Nephron (organoid): Measurements from ENCODE around the gene MBTPS1.

Source experiments
- H3K27ac Mint-ChIP-seq, 3 experiments: 2 replicates each; pipeline ENCODE4 v1.8.0; 2020; ENCODE audit warnings: mixed read lengths in 3 of 3, mild to moderate bottlenecking in 2 of 3, moderate library complexity in 1 of 3
- H3K27me3 Mint-ChIP-seq: 2 replicates; pipeline ENCODE4 v1.8.0; 2021; ENCODE audit warnings: low read depth, mild to moderate bottlenecking, moderate library complexity, mixed read lengths
- H3K36me3 Mint-ChIP-seq: 2 replicates; pipeline ENCODE4 v1.8.0; 2020; ENCODE audit warnings: low read depth, mixed read lengths
- H3K4me1 Mint-ChIP-seq: 2 replicates; pipeline ENCODE4 v1.8.0; 2020; ENCODE audit warnings: mixed read lengths
- H3K4me3 Mint-ChIP-seq, 3 experiments: 2 replicates each; pipeline ENCODE4 v1.8.0; 2020; ENCODE audit warnings: mild to moderate bottlenecking in 3 of 3, mixed read lengths in 3 of 3, moderate library complexity in 2 of 3
- H3K9me3 Mint-ChIP-seq: 2 replicates; pipeline ENCODE4 v1.8.0; 2020; ENCODE audit warnings: mixed read lengths
- TF ChIP-seq, protein P1 (sequence below), 3 experiments: fragments of 200-600 bp; sonication (generic); IDR thresholded peaks; one replicate each; pipeline ENCODE4 v1.5.0; 2021; ENCODE audit warnings: antibody characterized with exemption in 3 of 3; ENCODE audit not compliant: unreplicated experiment in 3 of 3

The MBTPS1 gene

DNA sequence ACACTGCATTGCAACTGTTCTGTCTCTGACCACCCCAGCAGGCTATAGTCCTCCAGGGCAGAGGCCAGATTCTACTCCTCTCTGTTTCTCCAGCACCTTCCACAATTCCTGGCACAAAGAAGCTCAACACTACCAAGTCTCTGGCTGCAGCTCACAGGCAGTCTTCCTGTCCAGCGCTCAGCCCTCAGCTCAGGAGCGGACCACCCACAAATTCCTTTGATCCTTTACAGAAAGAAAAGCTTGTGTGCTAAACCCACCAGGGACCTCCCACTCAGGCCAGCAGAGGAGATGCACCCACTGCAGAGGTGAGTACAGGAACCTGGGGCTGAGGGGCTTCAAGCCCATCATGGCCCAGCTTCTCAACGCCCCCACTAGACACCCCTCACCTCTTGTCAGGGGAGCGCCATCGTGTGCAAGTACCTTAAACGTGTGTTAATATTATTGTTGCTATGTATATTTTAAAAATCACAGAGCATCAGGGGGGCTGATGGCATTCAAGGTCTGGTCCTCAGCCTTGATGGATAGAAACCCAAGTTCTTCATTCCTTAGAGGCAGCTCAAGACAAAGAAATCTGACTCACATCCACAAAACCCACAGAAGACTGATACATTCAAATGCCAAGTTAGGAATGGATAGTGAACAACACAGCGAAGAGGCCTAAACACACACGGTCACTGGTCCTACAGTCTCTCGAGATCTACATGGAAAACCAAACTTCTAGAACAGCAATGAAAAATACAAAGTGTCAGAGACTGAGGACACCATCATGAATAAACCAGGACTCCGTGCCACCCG, 19.8 kb upstream of the MBTPS1 start:
- Mint-ChIP-seq H3K4me1 (peaks cover 44% of the 10 kb centered on the region), H3K4me3 (no peak overlapping the region), H3K27me3 (no peaks in the 10 kb centered on the region), H3K27ac (peak overlapping the region; percentile 41 to 79 (median 43)), H3K9me3 (no peaks in the 10 kb centered on the region), H3K36me3 (peaks cover 9% of the 10 kb centered on the region)
- TF ChIP-seq, protein P1, sequence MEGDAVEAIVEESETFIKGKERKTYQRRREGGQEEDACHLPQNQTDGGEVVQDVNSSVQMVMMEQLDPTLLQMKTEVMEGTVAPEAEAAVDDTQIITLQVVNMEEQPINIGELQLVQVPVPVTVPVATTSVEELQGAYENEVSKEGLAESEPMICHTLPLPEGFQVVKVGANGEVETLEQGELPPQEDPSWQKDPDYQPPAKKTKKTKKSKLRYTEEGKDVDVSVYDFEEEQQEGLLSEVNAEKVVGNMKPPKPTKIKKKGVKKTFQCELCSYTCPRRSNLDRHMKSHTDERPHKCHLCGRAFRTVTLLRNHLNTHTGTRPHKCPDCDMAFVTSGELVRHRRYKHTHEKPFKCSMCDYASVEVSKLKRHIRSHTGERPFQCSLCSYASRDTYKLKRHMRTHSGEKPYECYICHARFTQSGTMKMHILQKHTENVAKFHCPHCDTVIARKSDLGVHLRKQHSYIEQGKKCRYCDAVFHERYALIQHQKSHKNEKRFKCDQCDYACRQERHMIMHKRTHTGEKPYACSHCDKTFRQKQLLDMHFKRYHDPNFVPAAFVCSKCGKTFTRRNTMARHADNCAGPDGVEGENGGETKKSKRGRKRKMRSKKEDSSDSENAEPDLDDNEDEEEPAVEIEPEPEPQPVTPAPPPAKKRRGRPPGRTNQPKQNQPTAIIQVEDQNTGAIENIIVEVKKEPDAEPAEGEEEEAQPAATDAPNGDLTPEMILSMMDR (IDR thresholded peaks at IDR 0.05; ENCODE audit: unreplicated experiment in 3 of 3): no peak

DNA sequence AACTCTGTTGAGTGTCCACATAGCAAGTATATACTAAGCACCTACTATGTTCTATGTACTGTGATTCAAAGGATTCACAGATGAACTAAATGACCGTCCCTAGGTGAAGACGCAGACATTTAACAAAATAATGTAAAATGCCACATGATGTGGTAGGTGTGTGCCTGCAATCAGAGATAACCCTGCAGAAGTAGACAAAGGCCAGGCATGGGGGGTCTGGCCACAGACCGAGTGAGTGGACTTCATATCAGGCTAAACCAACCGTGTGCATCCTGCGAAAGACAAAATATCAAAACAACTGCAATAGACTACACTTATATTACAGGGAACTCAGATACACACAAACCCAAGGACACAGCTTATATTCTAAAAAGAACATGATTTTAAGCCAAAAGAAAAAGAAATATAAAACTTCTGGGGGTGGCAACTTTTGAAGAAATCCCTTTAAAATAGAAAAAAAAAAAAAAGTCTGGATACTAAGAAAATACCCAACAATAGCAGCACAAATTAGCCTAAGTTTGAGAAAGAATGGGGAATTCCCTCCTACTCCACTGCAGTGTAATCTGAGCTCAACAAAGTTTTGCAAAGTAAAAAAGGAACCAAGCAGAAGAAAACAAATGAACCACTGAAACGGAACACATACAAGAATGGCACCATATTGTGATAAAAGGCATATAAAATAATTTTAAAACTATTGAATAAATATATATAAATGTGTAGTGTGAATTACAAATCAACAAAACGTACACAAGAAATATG, 16.0 kb upstream of the MBTPS1 start:
- H3K9me3 Mint-ChIP-seq: no peaks in the 10 kb centered on the region
- H3K4me1 Mint-ChIP-seq: peaks cover 25% of the 10 kb centered on the region
- no peak overlapping the region for H3K4me3 Mint-ChIP-seq
- no peaks in the 10 kb centered on the region for H3K27me3 Mint-ChIP-seq
- H3K27ac Mint-ChIP-seq: peak overlapping the region; percentile 16 to 54 (median 49)
- peaks cover 32% of the 10 kb centered on the region for H3K36me3 Mint-ChIP-seq
- TF ChIP-seq, protein P1 (IDR thresholded peaks at IDR 0.05; ENCODE audit: unreplicated experiment in 3 of 3): no peak

DNA sequence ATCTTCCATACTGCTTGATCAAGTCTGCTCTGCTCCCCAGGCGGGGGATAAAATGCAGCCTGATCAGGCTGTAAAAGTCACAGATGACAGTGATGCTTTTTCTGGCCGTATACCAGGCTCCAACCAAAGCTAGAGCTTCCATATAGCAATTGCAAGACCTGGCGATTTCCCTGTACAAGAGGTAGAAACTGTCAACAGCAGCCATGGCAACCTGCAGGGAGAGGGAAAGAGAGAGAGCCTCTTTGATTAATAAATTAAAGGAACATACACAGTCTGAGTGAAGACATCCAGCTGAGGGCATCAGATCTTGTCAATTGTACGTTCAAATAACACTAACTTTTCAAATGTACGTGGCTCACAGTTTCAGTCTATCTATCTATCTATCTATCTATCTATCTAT, 14.4 kb upstream of the MBTPS1 start:
- Mint-ChIP-seq H3K4me1 (peaks cover 10% of the 10 kb centered on the region), H3K27ac (no peak overlapping the region), H3K9me3 (no peaks in the 10 kb centered on the region), H3K36me3 (peaks cover 39% of the 10 kb centered on the region), H3K4me3 (no peak overlapping the region), H3K27me3 (no peaks in the 10 kb centered on the region)
- TF ChIP-seq, protein P1 (IDR thresholded peaks at IDR 0.05; ENCODE audit: unreplicated experiment in 3 of 3): no peak

DNA sequence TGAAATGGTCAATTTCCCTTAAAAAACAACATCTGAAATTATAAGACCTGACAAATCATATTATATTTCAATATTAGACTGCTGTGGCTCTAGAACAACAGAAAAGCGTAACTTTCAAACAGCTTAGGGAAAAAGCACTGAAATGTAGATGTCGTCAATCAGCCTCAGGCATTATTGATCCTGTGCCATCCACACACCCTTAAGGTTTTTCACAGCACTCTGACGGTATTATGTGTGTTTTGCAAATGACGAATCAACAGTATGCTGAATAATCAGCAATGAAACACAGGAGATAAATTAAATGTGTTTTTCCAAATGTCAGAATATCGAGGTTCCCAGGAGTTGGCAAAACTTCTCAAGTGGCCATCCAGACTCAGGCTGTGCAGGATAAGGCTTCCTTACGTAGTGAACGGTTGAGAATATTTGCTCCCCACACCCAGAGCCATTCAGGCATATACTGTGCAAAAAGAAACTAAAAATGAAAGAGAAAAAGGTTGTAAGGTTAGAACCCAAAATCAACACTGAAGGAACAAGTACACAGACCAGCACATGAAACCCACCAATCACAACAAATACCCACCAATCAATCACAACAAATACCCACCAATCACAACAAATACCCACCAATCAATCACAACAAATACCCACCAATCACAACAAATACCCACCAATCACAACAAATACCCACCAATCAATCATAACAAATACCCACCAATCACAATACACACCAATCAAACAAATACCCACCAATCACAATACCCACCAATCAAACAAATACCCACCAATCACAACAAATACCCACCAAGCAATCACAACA, 7.7 kb upstream of the MBTPS1 start:
- Mint-ChIP-seq H3K27me3 (no peaks in the 10 kb centered on the region), H3K9me3 (no peaks in the 10 kb centered on the region), H3K27ac (no peak overlapping the region), H3K4me3 (peak overlapping the region in 1 of 3 experiments; percentile 24), H3K4me1 (no peaks in the 10 kb centered on the region), H3K36me3 (peaks cover 50% of the 10 kb centered on the region)
- TF ChIP-seq, protein P1 (IDR thresholded peaks at IDR 0.05; ENCODE audit: unreplicated experiment in 3 of 3): no peak

DNA sequence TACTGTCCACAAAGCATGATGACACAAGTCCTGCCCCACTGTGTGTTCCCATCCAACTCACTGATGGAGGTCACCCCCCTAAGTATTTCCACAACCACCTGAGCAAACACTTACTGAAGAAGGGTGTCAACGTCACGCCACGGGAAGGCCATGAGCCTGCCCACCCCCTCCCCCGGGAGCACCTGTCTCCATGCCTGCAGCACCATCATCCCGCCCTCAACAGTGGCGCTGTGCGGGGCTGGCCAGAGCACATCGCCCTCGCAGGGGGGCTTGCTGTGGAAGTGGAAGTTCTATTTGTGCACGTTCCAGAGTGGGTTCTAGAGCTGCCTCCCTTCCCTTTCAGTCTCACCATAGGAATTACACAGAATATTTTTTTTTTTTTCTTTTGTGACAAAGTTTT, 4.3 kb upstream of the MBTPS1 start:
- TF ChIP-seq, protein P1 (IDR thresholded peaks at IDR 0.05; ENCODE audit: unreplicated experiment in 3 of 3): no peak
- Mint-ChIP-seq H3K9me3 (no peaks in the 10 kb centered on the region), H3K4me3 (peak overlapping the region in 1 of 3 experiments; percentile 34), H3K27ac (no peak overlapping the region), H3K4me1 (peaks cover 4% of the 10 kb centered on the region), H3K27me3 (no peaks in the 10 kb centered on the region), H3K36me3 (peaks cover 34% of the 10 kb centered on the region)
